T follicular helper cell (primary cell): ENCODE measurements around the gene TMEFF1.
A peak's percentile ranks its signal among the peaks of the same experiment; 100 is the strongest.
"Not testable (repeated sequence)": the region's sequence is repeated elsewhere in the genome, so short reads cannot be mapped to it uniquely, and the experiment has no call there.

Experiments used
- DNase-seq: peaks from one replicate; pipeline ENCODE4 v3.0.0-alpha.2; 2020; ENCODE audit warnings: low read depth

TMEFF1 gene

GRCh38 chr9:100489836-100490235 is 16.9 kb downstream of the TMEFF1 start:
- no peak for DNase-seq

GRCh38 chr9:100492952-100493351 is 20.0 kb downstream of the TMEFF1 start:
- no peak for DNase-seq

GRCh38 chr9:100498592-100498991 is 25.6 kb downstream of the TMEFF1 start:
- no peak for DNase-seq

- no peak for DNase-seq
These were observed 26.5 kb downstream of the TMEFF1 start for GRCh38 chr9:100499460-100499859.

- no peak for DNase-seq
These were observed 26.9 kb downstream of the TMEFF1 start for GRCh38 chr9:100499866-100500265.

- DNase-seq: peak; percentile 21
These were observed 32.7 kb downstream of the TMEFF1 start for GRCh38 chr9:100505564-100506159.

- DNase-seq: not testable (repeated sequence)
These were observed 34.4 kb downstream of the TMEFF1 start for GRCh38 chr9:100507350-100507749.

GRCh38 chr9:100511205-100511604 is 38.3 kb downstream of the TMEFF1 start:
- DNase-seq: no peak

GRCh38 chr9:100515578-100516494 is 42.9 kb downstream of the TMEFF1 start:
- DNase-seq: no peak

GRCh38 chr9:100521282-100521681 is 48.3 kb downstream of the TMEFF1 start:
- no peak for DNase-seq

GRCh38 chr9:100525563-100525962 is 52.6 kb downstream of the TMEFF1 start:
- no peak for DNase-seq

GRCh38 chr9:100527180-100527794 is 54.3 kb downstream of the TMEFF1 start:
- not testable (repeated sequence) for DNase-seq

GRCh38 chr9:100534401-100534800 is 61.5 kb downstream of the TMEFF1 start:
- DNase-seq: no peak

GRCh38 chr9:100540327-100540726 is 67.4 kb downstream of the TMEFF1 start:
- DNase-seq: no peak

GRCh38 chr9:100549048-100549447 is 76.1 kb downstream of the TMEFF1 start:
- no peak for DNase-seq

GRCh38 chr9:100554935-100555401 is 82.0 kb downstream of the TMEFF1 start:
- DNase-seq: no peak

- DNase-seq: no peak
These were observed 82.5 kb downstream of the TMEFF1 start for GRCh38 chr9:100555471-100555870.

GRCh38 chr9:100557053-100557452 is 84.1 kb downstream of the TMEFF1 start:
- no peak for DNase-seq

GRCh38 chr9:100561256-100561655 is 88.3 kb downstream of the TMEFF1 start:
- DNase-seq: no peak

- DNase-seq: no peak
These were observed 94.9 kb downstream of the TMEFF1 start for GRCh38 chr9:100567856-100568255.

- DNase-seq: no peak
These were observed 100.8 kb downstream of the TMEFF1 start for GRCh38 chr9:100573655-100574260.

- DNase-seq: no peak
These were observed 102.1 kb downstream of the TMEFF1 start for GRCh38 chr9:100575006-100575405.
